ENCODE results near the gene PLOD2. TPM values are rescaled to one million over a fixed set of nuclear protein-coding genes. Genes with fewer than 3 reads are reported as not detected.

Gene PLOD2
- total and polyA plus RNA-seq, 2 of the 8 experiments (the other 6 are each of a cell fraction or from before 2014, with no cell fraction given): 4.0 to 28.7 TPM

DNA sequence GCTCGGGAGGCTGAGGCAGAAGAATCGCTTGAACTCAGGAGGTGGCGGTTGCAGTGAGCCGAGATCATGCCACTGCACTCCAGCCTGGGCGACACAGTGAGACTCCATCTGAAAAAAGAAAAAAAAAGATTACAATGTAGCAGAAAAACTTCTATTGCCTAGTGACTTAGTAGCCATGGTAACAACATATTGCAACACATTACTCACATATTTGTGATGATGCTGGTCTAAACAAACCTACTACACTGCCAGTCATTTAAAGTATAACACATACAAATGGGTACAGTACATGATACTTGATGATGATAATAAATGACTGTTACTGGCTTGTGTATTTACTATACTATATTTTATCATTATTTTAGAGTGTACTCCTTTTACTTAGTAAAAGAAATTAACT, 125.6 kb downstream of the PLOD2 start:
- TF ChIP-seq CTBP2 (IDR thresholded peaks at IDR 0.05; ENCODE audit: borderline replicate concordance, insufficient read depth, insufficient read length, low read length) (no peak), BACH1 (IDR thresholded peaks at IDR 0.05; ENCODE audit: low read length) (no peak), TBP (IDR thresholded peaks at IDR 0.05; ENCODE audit: low read depth, low read length) (no peak), POLR2AphosphoS5 (IDR thresholded peaks at IDR 0.05; ENCODE audit: low read depth, low read length) (no peak), JUND (IDR thresholded peaks at IDR 0.05; ENCODE audit: low read length) (no peak), JUN (IDR thresholded peaks at IDR 0.05; ENCODE audit: low read depth, low read length) (no peak), EGR1 (IDR thresholded peaks at IDR 0.05; ENCODE audit: borderline replicate concordance, low read depth, low read length) (no peak), POLR2A (IDR thresholded peaks at IDR 0.05; ENCODE audit: control extremely low read depth in 1 of 2, low read depth in 2 of 2, low read length in 2 of 2) (no peak)
- TF ChIP-seq, protein P1, sequence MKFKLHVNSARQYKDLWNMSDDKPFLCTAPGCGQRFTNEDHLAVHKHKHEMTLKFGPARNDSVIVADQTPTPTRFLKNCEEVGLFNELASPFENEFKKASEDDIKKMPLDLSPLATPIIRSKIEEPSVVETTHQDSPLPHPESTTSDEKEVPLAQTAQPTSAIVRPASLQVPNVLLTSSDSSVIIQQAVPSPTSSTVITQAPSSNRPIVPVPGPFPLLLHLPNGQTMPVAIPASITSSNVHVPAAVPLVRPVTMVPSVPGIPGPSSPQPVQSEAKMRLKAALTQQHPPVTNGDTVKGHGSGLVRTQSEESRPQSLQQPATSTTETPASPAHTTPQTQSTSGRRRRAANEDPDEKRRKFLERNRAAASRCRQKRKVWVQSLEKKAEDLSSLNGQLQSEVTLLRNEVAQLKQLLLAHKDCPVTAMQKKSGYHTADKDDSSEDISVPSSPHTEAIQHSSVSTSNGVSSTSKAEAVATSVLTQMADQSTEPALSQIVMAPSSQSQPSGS (IDR thresholded peaks at IDR 0.05; ENCODE audit: low read length): no peak
- TF ChIP-seq, protein P2, sequence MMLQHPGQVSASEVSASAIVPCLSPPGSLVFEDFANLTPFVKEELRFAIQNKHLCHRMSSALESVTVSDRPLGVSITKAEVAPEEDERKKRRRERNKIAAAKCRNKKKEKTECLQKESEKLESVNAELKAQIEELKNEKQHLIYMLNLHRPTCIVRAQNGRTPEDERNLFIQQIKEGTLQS (IDR thresholded peaks at IDR 0.05; ENCODE audit: insufficient read depth, low read depth, low read length): no peak
- Histone ChIP-seq H2BK120ac (replicated peaks; ENCODE audit: low read depth, low read length) (no peak overlapping the region), H3K18ac (ENCODE audit: extremely low read depth, low read length) (no peak overlapping the region), H2BK12ac (ENCODE audit: low read depth, low read length) (no peak overlapping the region), H3K36me3 (ENCODE audit: control insufficient read depth in 2 of 4, insufficient read depth in 4 of 4, low read length in 3 of 4) (no peaks in the 10 kb centered on the region), H3K56ac (replicated peaks; ENCODE audit: insufficient read length, low read depth, low read length) (no peak overlapping the region), H4K20me1 (replicated peaks in 1 of 2; ENCODE audit: control insufficient read depth in 1 of 2, insufficient read depth in 2 of 2, low read length in 2 of 2) (no peaks in the 10 kb centered on the region), H2BK15ac (ENCODE audit: low read length) (no peak overlapping the region), H3K27me3 (replicated peaks in 1 of 4; ENCODE audit: control insufficient read depth in 3 of 4, extremely low read depth in 1 of 4, insufficient read depth in 3 of 4, low read length in 3 of 4) (no peaks in the 10 kb centered on the region), H4K91ac (replicated peaks; ENCODE audit: insufficient read length, low read length) (no peak overlapping the region), H3K79me1 (ENCODE audit: low read depth, low read length) (no peaks in the 10 kb centered on the region), H3K4ac (replicated peaks; ENCODE audit: insufficient read length, low read depth, low read length) (no peak overlapping the region), H3K14ac (ENCODE audit: insufficient read length) (no peak overlapping the region), H3K27ac (ENCODE audit: low read depth, low read length) (no peak overlapping the region), H3K23me2 (ENCODE audit: low read depth, low read length) (no peaks in the 10 kb centered on the region), H3K79me2 (ENCODE audit: control insufficient read depth in 1 of 2, insufficient read depth in 2 of 2, low read length in 2 of 2) (no peaks in the 10 kb centered on the region), H4K5ac (ENCODE audit: insufficient read length, low read depth, low read length) (no peak overlapping the region), H3K4me3 (ENCODE audit: extremely low read depth in 1 of 4, insufficient read depth in 2 of 4, low read depth in 3 of 4, low read length in 4 of 4) (no peak overlapping the region), H2AFZ (ENCODE audit: low read length) (no peak overlapping the region), H2BK5ac (ENCODE audit: low read depth, low read length) (no peak overlapping the region), H4K8ac (ENCODE audit: extremely low read depth, insufficient read depth, low read length) (no peak overlapping the region), H3K23ac (ENCODE audit: insufficient read length) (no peak overlapping the region), H3K9me3 (ENCODE audit: insufficient read depth in 2 of 2, low read depth in 1 of 2, low read length in 1 of 2) (no peaks in the 10 kb centered on the region), H3K9ac (replicated peaks in 1 of 4; ENCODE audit: extremely low read depth in 1 of 4, low read depth in 3 of 4, low read length in 3 of 4) (no peak overlapping the region), H2AK5ac (ENCODE audit: low read depth, low read length) (no peak overlapping the region), H3K4me1 (replicated peaks in 1 of 4; ENCODE audit: control insufficient read depth in 3 of 4, insufficient read depth in 4 of 4, low read length in 3 of 4) (peaks cover 0 to 4% (median 0%) of the 10 kb centered on the region in 4 experiments; a peak in 1 of 7 replicates), H2BK20ac (ENCODE audit: low read length) (no peak overlapping the region), H3K4me2 (ENCODE audit: insufficient read depth in 1 of 2, low read depth in 2 of 2, low read length in 2 of 2) (no peak overlapping the region)
- ChIA-PET CTCF (ENCODE audit: partially characterized antibody) (interaction anchor here (0.6 kb wide), 1 partner anchor 259 kb away, joined by 3 read pairs; no protein-coding TSS in a partner anchor), POLR2A (ENCODE audit: partially characterized antibody) (no interaction called here)
- WGBS, 2 experiments (ENCODE audit: extremely low coverage in 1 of 2, insufficient coverage in 1 of 2, insufficient read length in 1 of 2, insufficient replicate concordance in 2 of 2, low coverage in 1 of 2, low lambda C conversion rate in 2 of 2, missing lambda C conversion rate in 1 of 2): 94% methylated on average over 5 of the region's 5 CpGs; no CpG with 5 or more reads in 1 of the 2 experiments
- FAIRE-seq: no peak
- no peak for DNase-seq (ENCODE audit: low read depth in 1 of 2, low spot score in 2 of 2)

Data from H1 (cell line).